Activated naive CD4-positive, alpha-beta T cell treated with anti-CD3 and anti-CD28 coated beads, Interleukin-2, amount 50 U/mL, for 24 hours (primary cell): ENCODE measurements around the gene RIC8B.

Experiments
- H3K27ac Mint-ChIP-seq: one replicate; pipeline ENCODE4 v1.8.0; 2021; ENCODE audit warnings: mild to moderate bottlenecking, mixed read lengths
- H3K27me3 Mint-ChIP-seq: one replicate; pipeline ENCODE4 v1.8.0; 2021; ENCODE audit warnings: mixed read lengths
- H3K36me3 Mint-ChIP-seq: one replicate; pipeline ENCODE4 v1.8.0; 2021; ENCODE audit warnings: mixed read lengths
- H3K4me1 Mint-ChIP-seq: one replicate; pipeline ENCODE4 v1.8.0; 2021; ENCODE audit warnings: mixed read lengths
- H3K4me3 Mint-ChIP-seq: one replicate; pipeline ENCODE4 v1.8.0; 2021; ENCODE audit warnings: mild to moderate bottlenecking, mixed read lengths
- H3K9me3 Mint-ChIP-seq: one replicate; pipeline ENCODE4 v1.8.0; 2021; ENCODE audit warnings: mixed read lengths

The RIC8B gene

DNA sequence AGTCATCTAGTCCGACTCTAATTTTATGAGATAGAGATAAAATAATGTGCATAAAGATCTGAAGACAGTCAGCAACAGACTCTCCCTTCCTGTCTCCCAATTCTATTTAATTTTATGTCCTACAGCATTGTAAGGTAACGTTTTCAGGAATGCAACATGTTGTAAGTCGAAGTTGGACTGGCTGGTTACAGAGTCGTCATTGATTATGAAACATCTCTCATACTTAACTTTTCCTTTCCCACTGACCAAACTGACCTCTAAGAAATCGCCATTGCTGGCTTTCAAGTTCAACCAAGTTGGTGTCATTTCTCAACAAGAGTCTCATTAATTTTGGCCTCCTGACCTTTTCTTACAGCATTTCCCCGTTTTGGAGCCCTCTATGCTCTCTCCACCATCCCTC, 4.9 kb upstream of the RIC8B start:
- no peaks in the 10 kb centered on the region for H3K9me3 Mint-ChIP-seq
- H3K27ac Mint-ChIP-seq = no peak overlapping the region
- no peaks in the 10 kb centered on the region for H3K36me3 Mint-ChIP-seq
- H3K27me3 Mint-ChIP-seq = no peaks in the 10 kb centered on the region
- H3K4me3 Mint-ChIP-seq = no peak overlapping the region
- peaks cover 24% of the 10 kb centered on the region for H3K4me1 Mint-ChIP-seq

DNA sequence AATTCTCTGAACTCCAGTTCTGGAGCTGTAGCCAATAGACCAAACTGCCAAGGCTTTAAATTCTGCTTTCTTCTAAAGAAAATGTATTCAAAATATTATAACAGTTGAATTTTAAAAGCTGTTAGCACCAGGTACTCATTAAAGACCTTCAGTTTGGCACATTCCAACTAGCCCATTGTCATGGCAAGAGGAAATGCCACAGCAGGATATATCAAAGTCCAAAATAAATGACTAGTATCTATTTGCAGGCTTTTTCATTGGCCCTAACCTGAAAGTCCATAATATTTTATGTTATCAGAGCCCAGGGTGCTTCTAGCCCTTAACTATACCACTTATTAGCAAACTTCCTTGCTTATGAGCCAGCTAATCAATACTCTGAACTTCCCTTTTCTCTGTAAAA, 3.1 kb upstream of the RIC8B start:
- no peak overlapping the region for H3K27ac Mint-ChIP-seq
- no peaks in the 10 kb centered on the region for H3K27me3 Mint-ChIP-seq
- H3K4me3 Mint-ChIP-seq = no peak overlapping the region
- H3K9me3 Mint-ChIP-seq = no peaks in the 10 kb centered on the region
- no peaks in the 10 kb centered on the region for H3K36me3 Mint-ChIP-seq
- peaks cover 35% of the 10 kb centered on the region for H3K4me1 Mint-ChIP-seq

DNA sequence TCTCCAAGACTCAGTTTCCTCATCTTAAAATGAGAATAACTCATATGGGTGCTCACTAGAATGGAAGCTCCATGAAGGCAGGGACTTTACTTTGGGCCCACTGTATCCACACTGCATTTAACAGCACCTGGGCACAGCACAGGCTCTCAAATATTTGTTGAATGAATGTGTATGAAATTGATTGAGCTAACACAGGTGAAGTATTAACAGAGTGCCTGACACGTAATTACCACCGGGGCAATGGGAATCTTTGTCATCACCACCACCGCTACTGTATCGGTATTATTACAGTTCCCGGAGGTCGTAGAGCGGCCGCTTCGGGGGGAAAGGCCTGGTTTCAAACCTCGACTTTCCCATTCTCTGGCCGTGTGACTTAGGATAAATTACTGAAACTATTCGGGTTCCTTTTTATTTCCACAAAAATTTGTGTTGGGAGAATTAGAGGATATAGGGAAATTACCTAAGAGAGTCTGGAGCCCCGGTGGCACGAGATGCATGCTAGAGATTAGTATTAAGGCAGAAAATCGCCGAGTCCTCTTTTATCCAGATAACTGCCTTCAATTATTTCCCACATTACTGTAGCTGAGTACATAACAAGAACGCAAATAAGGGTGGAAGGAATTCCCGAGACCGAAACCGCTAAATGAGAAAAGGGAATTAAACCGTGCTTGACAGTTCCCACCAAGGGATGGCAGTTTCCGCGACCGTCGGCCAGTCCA, 1.0 kb upstream of the RIC8B start:
- H3K36me3 Mint-ChIP-seq = no peaks in the 10 kb centered on the region
- H3K9me3 Mint-ChIP-seq = no peaks in the 10 kb centered on the region
- peak overlapping the region; percentile 99 for H3K4me3 Mint-ChIP-seq
- H3K4me1 Mint-ChIP-seq = peaks cover 37% of the 10 kb centered on the region
- H3K27ac Mint-ChIP-seq = peak overlapping the region; percentile 97
- no peaks in the 10 kb centered on the region for H3K27me3 Mint-ChIP-seq

DNA sequence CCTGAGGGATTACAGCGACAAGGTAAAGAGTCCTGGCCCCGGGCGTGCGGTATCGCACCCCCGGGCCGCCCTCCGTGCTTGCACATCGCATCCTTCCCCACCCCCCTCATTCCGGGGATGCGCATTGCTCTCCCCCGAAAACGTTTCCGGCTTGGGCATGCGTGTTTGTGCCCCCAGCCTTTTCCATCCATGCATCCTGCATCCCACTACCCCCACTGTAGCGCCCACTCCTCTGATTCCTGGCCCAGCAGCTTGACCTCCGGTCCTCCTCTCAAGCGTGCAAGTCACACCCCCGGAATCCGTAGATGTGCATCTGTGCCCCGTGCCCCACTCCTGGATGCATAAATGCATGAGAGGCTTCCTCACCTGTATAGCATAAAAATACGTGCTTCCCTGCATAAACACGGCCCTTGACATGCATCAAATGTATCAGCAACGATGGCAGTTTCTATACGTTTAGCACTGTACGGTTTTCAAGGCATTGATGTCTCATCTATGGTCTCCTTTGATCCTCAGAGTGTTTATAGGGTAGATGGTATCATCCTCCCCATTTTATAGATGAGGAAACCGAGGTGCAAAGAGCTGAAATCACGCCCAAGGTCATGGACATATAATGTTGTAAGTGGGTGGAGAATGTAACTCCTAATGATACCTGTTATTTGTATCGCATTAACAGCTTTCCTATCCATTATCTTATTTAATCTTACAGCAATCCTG, 484 bp downstream of the RIC8B start:
- Mint-ChIP-seq H3K9me3 (no peaks in the 10 kb centered on the region), H3K27me3 (no peaks in the 10 kb centered on the region), H3K27ac (peak overlapping the region; percentile 97), H3K4me1 (peaks cover 40% of the 10 kb centered on the region), H3K36me3 (no peaks in the 10 kb centered on the region), H3K4me3 (peak overlapping the region; percentile 99)

DNA sequence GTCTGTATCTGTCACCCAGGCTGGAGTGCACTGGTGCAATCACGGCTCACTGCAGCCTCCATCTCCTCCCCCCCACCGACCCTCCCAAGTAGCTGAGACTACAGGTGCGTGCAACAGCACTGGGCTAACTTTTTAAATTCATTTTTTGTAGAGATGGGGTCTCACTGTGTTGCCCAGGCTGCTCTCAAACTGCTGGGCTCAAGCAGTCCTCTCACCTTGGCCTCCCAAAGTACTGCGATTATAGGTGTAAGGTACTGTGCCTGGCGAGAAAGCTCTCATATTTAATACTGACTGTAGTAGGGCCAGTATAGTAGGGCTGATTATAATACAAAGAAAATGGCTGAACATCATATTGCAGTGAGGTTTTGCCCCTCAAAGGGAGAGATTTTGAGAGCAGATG, 2.4 kb downstream of the RIC8B start:
- H3K4me3 Mint-ChIP-seq = no peak overlapping the region
- no peak overlapping the region for H3K27ac Mint-ChIP-seq

DNA sequence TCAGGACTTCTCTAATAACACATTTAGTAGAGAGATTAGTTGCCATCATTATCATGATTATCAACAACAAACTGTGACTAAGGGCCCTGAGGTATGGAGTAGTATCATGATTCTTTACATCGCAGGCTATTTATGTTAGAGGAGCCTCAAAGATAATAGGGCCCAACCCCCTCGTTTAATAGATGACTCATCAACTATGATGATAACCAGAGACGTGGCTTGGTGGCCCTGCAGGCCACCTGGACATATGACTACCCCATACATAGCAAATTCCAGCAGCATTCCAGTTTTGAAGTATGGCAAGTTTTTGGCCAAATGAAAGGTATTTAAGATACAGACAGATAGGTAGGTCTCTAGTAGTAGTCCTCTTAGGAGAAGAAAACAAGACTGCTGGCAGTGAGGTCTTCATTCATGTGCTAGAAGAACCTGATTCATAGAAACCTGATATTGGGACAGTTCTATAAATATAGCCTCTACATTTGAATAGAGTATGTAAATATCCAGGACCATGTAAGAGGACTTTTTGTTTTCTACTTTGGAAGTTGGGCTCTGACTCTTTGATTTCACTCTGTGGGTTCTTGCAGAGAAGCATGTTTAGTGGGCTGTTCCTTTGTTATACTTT, 5.6 kb downstream of the RIC8B start:
- H3K27me3 Mint-ChIP-seq = no peaks in the 10 kb centered on the region
- peaks cover 7% of the 10 kb centered on the region for H3K36me3 Mint-ChIP-seq
- H3K4me1 Mint-ChIP-seq = peaks cover 54% of the 10 kb centered on the region
- H3K4me3 Mint-ChIP-seq = no peak overlapping the region
- no peak overlapping the region for H3K27ac Mint-ChIP-seq
- no peaks in the 10 kb centered on the region for H3K9me3 Mint-ChIP-seq

More for the DNA sequence above, 2.4 kb downstream of the RIC8B start:
- no peaks in the 10 kb centered on the region for H3K27me3 Mint-ChIP-seq
- no peaks in the 10 kb centered on the region for H3K9me3 Mint-ChIP-seq
- H3K4me1 Mint-ChIP-seq = peaks cover 47% of the 10 kb centered on the region
- H3K36me3 Mint-ChIP-seq = no peaks in the 10 kb centered on the region

DNA sequence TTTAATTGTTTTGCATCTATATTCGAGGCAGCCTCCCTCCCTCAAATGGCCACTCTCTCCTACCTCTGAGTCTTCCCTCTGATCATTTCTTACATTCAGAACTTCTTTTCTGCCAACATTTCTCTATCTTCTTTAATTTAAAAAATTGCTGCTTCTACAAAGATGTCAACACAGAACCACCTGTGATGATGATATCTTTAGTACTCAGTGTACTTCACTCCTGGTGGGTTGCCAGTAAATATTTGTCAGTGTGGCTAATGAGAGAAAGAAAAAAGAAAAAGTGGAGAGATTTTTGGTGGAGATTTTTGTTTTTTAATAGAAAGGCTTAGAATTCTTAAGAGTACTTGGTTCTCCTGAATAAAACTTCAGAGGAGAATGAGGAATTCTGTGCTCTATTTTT, 8.1 kb downstream of the RIC8B start:
- Mint-ChIP-seq H3K27me3 (no peaks in the 10 kb centered on the region), H3K27ac (no peak overlapping the region), H3K9me3 (no peaks in the 10 kb centered on the region), H3K4me3 (no peak overlapping the region), H3K4me1 (peaks cover 30% of the 10 kb centered on the region), H3K36me3 (peaks cover 8% of the 10 kb centered on the region)

DNA sequence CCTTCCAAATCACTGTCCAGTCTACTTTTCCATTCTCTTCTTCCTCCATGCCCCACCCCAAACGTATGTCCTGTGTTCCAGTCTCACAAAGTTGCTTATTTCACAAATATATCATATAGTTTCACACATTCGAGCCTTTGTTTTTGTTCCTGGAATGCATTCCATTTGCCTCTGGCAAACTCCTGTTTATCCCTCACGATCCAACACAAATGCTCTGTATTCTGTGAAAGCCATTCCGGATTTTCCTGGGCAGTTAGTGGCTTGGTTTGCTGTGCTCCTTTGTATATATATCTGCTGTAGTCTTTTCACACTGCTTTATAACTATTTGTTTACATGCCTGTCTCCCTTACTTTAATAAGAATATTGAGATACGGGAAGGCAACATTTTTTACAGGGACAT, 9.0 kb downstream of the RIC8B start:
- no peak overlapping the region for H3K4me3 Mint-ChIP-seq
- no peak overlapping the region for H3K27ac Mint-ChIP-seq
- peaks cover 23% of the 10 kb centered on the region for H3K4me1 Mint-ChIP-seq
- no peaks in the 10 kb centered on the region for H3K9me3 Mint-ChIP-seq
- H3K36me3 Mint-ChIP-seq = peaks cover 11% of the 10 kb centered on the region
- H3K27me3 Mint-ChIP-seq = no peaks in the 10 kb centered on the region

DNA sequence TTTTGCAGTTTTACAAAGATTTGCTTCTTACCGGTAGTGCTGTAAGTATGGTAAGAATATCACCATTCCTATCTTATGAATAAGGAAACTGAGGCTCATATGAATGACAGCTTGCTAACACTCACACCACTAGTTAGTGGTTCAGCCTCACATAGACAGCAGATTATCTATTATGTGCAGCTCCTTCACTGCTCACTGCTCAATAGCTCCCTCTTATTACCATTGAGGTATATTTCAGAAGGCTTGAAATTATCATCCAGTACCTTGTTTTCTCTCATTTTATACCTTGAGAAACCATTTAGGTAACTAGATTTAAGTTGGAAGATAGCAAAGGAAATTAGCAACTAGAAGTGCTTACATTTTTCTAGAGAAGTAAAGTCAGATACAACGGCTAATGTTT, 15.5 kb downstream of the RIC8B start:
- H3K27ac Mint-ChIP-seq = no peak overlapping the region
- peaks cover 23% of the 10 kb centered on the region for H3K36me3 Mint-ChIP-seq
- H3K4me3 Mint-ChIP-seq = no peak overlapping the region
- H3K27me3 Mint-ChIP-seq = no peaks in the 10 kb centered on the region
- no peaks in the 10 kb centered on the region for H3K4me1 Mint-ChIP-seq
- H3K9me3 Mint-ChIP-seq = no peaks in the 10 kb centered on the region

DNA sequence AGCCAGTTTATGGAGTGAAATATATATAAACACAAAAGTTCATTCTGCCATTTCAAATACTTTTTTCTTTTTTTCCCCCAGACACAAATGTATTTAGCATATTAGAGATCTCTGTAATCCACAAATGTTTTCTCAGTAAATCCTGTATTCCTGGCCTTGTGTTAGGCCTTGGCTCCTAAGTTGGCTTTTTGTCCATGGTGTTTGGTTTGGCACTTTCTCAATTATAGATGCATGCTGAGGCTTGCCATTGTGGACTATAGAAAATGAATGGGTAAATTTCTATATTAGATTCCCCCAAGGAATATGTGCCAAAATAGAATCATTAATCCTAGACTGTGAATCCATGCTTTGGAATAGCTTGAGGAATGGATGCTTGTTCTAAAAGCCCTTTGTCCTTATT, 17.0 kb downstream of the RIC8B start:
- H3K27me3 Mint-ChIP-seq = no peaks in the 10 kb centered on the region
- no peak overlapping the region for H3K27ac Mint-ChIP-seq
- H3K4me3 Mint-ChIP-seq = no peak overlapping the region
- H3K9me3 Mint-ChIP-seq = no peaks in the 10 kb centered on the region
- no peaks in the 10 kb centered on the region for H3K4me1 Mint-ChIP-seq
- peaks cover 25% of the 10 kb centered on the region for H3K36me3 Mint-ChIP-seq

DNA sequence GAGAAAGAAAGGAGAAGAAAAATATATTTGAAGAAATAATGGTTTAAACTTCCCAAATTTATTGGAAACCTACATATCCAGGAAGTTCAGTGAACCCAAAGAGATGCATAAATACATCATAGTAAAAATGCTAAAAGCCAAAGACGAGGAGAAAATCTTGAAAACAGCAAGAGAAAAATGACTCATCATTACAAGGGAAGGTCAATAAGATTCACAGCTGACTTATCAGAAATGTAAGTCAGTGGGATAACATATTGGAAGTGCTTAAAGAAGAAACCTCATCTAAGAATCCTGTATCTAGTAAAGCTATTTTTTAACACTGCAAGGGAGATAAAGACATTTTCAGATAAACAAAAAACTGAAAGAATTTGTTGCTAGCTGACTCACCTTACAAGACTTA, 19.9 kb downstream of the RIC8B start:
- Mint-ChIP-seq H3K27ac (no peak overlapping the region), H3K27me3 (no peaks in the 10 kb centered on the region), H3K36me3 (peaks cover 23% of the 10 kb centered on the region), H3K4me1 (peaks cover 3% of the 10 kb centered on the region), H3K9me3 (no peaks in the 10 kb centered on the region), H3K4me3 (no peak overlapping the region)

DNA sequence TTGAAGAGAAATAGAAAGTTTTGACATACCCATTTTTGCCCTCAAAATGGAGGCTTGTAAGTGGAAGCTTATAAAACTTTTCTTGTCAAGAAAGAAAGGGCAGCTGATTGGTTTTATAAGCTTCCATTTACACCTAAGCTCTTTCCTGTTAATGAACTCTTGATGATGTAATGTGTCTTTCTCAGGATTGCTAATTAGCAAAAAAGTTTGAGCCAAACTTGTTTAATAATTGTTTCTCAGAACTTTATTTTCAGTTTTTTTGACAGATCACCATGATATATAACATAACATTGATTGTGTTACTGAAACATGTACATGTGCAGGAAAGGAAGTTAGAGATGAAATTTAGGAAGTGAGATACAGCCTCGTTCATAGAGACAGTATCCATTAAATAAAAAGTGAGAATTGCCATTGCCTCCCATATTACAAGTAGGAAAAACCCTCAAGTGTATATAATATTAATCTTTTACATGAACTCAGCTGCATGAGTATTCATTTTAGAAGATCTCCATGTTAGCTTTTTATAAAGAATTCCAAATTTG, 26.8 kb downstream of the RIC8B start:
- no peaks in the 10 kb centered on the region for H3K9me3 Mint-ChIP-seq
- no peak overlapping the region for H3K4me3 Mint-ChIP-seq
- peaks cover 16% of the 10 kb centered on the region for H3K36me3 Mint-ChIP-seq
- H3K27ac Mint-ChIP-seq = no peak overlapping the region
- H3K4me1 Mint-ChIP-seq = peaks cover 3% of the 10 kb centered on the region
- no peaks in the 10 kb centered on the region for H3K27me3 Mint-ChIP-seq

DNA sequence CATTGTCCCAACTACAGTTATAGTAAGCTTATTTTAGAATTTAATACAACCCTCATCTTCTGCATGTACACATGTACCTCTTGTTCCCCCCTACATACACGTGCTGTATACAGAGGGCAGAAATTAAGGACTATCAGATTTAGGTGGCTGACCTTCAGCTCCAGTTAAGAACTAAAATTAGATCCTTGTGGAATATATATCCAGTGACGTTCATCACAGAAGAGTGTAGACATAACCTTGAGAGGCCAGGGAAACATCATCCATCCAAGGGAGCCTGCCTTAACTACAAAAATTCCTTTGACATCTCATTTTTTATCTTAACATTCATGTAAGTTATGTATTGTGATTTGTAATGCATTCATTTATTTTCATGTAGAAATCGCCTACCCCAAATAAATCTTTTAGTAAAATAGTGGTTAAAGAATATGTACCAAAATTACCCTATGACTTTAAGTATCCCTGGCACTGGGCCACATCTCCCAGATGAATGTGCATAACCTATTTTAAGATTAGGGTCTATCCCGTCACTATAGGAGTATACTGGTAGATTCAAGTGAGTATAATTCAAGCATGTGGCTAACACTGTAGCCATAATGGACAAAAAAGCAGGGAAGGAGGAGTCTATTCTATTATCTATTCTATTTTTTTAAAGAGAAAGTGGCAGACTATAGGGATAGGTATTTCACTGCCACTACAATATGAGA, 27.5 kb downstream of the RIC8B start:
- H3K4me1 Mint-ChIP-seq = peaks cover 3% of the 10 kb centered on the region
- H3K9me3 Mint-ChIP-seq = no peaks in the 10 kb centered on the region
- no peak overlapping the region for H3K27ac Mint-ChIP-seq
- no peaks in the 10 kb centered on the region for H3K27me3 Mint-ChIP-seq
- H3K4me3 Mint-ChIP-seq = no peak overlapping the region
- peaks cover 20% of the 10 kb centered on the region for H3K36me3 Mint-ChIP-seq

DNA sequence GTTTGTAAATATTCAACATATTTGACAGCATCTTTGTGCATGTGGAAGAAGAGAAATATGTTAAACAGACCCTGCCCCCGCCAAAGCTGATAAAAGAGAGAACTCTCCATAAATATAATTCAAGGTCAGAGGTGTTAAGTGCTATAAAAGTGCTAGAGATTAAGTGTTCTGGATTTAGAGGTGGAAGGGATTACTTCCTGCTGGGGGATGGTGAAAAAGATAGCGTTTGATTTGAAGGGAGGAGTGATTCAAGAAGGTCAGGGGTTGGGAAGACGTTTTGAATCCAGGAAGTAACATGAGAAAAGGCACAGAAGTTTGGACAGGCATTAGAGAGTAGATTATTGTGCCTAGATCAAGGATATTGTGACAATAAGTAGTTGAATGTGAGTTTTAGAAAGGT, 30.2 kb downstream of the RIC8B start:
- H3K4me1 Mint-ChIP-seq = no peaks in the 10 kb centered on the region
- H3K27me3 Mint-ChIP-seq = no peaks in the 10 kb centered on the region
- H3K4me3 Mint-ChIP-seq = no peak overlapping the region
- H3K27ac Mint-ChIP-seq = no peak overlapping the region
- H3K9me3 Mint-ChIP-seq = no peaks in the 10 kb centered on the region
- peaks cover 20% of the 10 kb centered on the region for H3K36me3 Mint-ChIP-seq

DNA sequence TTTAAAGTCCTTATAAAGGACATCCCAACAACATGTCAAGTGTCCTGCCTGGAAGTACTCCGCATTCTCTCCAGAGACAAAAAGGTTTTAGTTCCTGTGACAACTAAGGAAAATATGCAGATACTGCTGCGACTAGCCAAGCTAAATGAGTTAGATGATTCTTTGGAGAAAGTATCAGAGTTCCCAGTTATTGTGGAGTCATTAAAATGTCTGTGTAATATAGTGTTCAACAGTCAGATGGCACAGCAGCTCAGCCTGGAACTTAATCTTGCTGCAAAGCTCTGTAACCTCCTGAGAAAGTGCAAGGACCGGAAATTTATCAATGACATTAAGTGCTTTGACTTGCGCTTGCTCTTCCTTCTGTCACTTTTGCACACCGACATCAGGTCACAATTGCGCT, 40.2 kb downstream of the RIC8B start:
- peaks cover 15% of the 10 kb centered on the region for H3K36me3 Mint-ChIP-seq
- H3K27ac Mint-ChIP-seq = no peak overlapping the region
- no peaks in the 10 kb centered on the region for H3K4me1 Mint-ChIP-seq
- H3K4me3 Mint-ChIP-seq = no peak overlapping the region
- H3K27me3 Mint-ChIP-seq = no peaks in the 10 kb centered on the region
- H3K9me3 Mint-ChIP-seq = no peaks in the 10 kb centered on the region
